DND-41 (cell line): ENCODE data around the gene MFAP1.

Source experiments
- ATAC-seq: fragments of 200-7000 bp; cut with Tn5 transposase; 3 replicates; pipeline ENCODE4 v1.9.1; 2021; ENCODE audit warnings: low read depth; ENCODE audit not compliant: insufficient read depth
- DNase-seq: peaks from one replicate; pipeline ENCODE4 v3.0.0-alpha.2; 2020
- H2AFZ ChIP-seq: 2 replicates; pipeline ENCODE4 v1.6.0; 2012; ENCODE audit warnings: low read depth, low read length
- H3K27ac ChIP-seq: 2 replicates; pipeline ENCODE4 v1.5.1; 2012; ENCODE audit warnings: low read length, inconsistent platforms
- H3K27me3 ChIP-seq: fragments of 200-600 bp; sonication (generic); 2 replicates; pipeline ENCODE4 v1.6.0; 2012; ENCODE audit warnings: low read length, mild to moderate bottlenecking, inconsistent platforms; ENCODE audit not compliant: insufficient read depth, poor library complexity
- H3K36me3 ChIP-seq: 2 replicates; pipeline ENCODE4 v1.5.1; 2012; ENCODE audit warnings: low read length, inconsistent platforms; ENCODE audit not compliant: insufficient read depth
- H3K4me1 ChIP-seq: 2 replicates; pipeline ENCODE4 v1.5.1; 2012; ENCODE audit warnings: mild to moderate bottlenecking, low read length; ENCODE audit not compliant: insufficient read depth
- H3K4me2 ChIP-seq: 2 replicates; pipeline ENCODE4 v1.6.0; 2012; ENCODE audit warnings: mild to moderate bottlenecking, moderate library complexity, low read length, inconsistent platforms; ENCODE audit not compliant: insufficient read depth
- H3K4me3 ChIP-seq, 2 experiments: fragments of 200-600 bp in 1 of 2; shearing (Covaris generic) in 1 of 2; 2 replicates each; pipeline ENCODE4 v1.5.1; 2012 to 2016; ENCODE audit warnings: inconsistent platforms in 2 of 2, low read length in 2 of 2, mild to moderate bottlenecking in 2 of 2, low read depth in 1 of 2, moderate library complexity in 1 of 2
- H3K79me2 ChIP-seq: 2 replicates; pipeline ENCODE4 v1.6.0; 2012; ENCODE audit warnings: low read length, inconsistent platforms; ENCODE audit not compliant: insufficient read depth
- H3K9ac ChIP-seq: 2 replicates; pipeline ENCODE4 v1.6.0; 2012; ENCODE audit warnings: low read depth, mild to moderate bottlenecking, inconsistent platforms, low read length, moderate library complexity
- H3K9me3 ChIP-seq: 2 replicates; pipeline ENCODE4 v1.5.1; 2012; ENCODE audit warnings: low read length, moderate library complexity, mild to moderate bottlenecking, inconsistent platforms; ENCODE audit not compliant: insufficient read depth, severe bottlenecking
- H4K20me1 ChIP-seq: 2 replicates; pipeline ENCODE4 v1.6.0; 2012; ENCODE audit warnings: low read length; ENCODE audit not compliant: insufficient read depth
- CTCF ChIP-seq: IDR thresholded peaks from 2 replicates; pipeline ENCODE4 v1.5.1; 2012; ENCODE audit warnings: borderline replicate concordance, low read length, moderate library complexity, mild to moderate bottlenecking; ENCODE audit not compliant: poor library complexity, severe bottlenecking; ENCODE audit errors: extremely low read depth
- EZH2 ChIP-seq: IDR thresholded peaks from 3 replicates; pipeline ENCODE4 v1.6.1; 2012; ENCODE audit warnings: borderline replicate concordance, low read depth, mild to moderate bottlenecking, moderate library complexity, low read length, inconsistent platforms; ENCODE audit not compliant: severe bottlenecking

MFAP1 gene

DNA sequence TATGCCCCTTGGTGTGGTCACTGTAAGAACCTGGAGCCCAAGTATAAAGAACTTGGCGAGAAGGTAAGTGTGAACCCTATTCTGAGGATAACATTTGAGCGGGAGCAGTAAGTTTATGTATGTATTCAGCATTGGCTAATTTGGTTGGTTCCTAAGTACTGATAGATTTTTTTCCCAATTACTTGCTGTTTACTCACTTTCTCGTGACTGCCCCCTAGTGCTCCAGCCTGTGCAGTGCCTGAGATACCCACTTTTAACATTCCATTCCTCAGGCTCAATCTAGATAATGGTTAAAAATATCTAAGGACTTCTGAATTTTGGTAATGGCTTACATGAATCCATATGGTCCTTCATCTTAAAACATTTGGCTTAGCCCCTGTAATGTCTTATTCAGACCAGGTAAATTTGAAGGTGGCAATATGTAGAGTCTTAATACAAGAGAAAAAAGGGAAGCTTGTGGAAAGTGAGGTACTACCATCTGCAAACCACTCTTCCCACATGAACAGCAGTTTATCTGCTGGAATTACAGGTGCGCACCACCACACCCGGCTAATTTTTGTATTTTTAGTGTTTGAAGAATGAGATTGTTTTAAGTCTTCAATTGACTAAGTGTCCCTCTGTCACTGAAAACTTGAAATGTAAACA, 54.8 kb downstream of the MFAP1 start:
- no peak overlapping the region for H3K4me3 ChIP-seq
- no peak overlapping the region for H2AFZ ChIP-seq
- DNase-seq (peak; percentile 62), ATAC-seq (peak; percentile 76)
- H3K27me3 ChIP-seq = no peaks in the 10 kb centered on the region
- no peak overlapping the region for H3K27ac ChIP-seq
- no peak overlapping the region for H3K4me2 ChIP-seq
- no peaks in the 10 kb centered on the region for H4K20me1 ChIP-seq
- H3K79me2 ChIP-seq = no peaks in the 10 kb centered on the region
- TF ChIP-seq EZH2 (no peak), CTCF (peak; percentile 79)
- no peak overlapping the region for H3K9ac ChIP-seq
- no peaks in the 10 kb centered on the region for H3K4me1 ChIP-seq
- H3K36me3 ChIP-seq = peaks cover 79% of the 10 kb centered on the region
- H3K9me3 ChIP-seq = no peaks in the 10 kb centered on the region

- ATAC-seq = no peak
- Histone ChIP-seq H3K27ac (no peak overlapping the region), H3K9ac (no peak overlapping the region), H3K4me3 (no peak overlapping the region), H3K27me3 (no peaks in the 10 kb centered on the region), H3K4me2 (no peak overlapping the region), H3K4me1 (no peaks in the 10 kb centered on the region), H2AFZ (no peak overlapping the region), H3K9me3 (no peaks in the 10 kb centered on the region), H3K79me2 (peaks cover 3% of the 10 kb centered on the region; the same call in 1 of the 2 replicates), H4K20me1 (no peaks in the 10 kb centered on the region; the same call in 1 of the 2 replicates), H3K36me3 (peaks cover 86% of the 10 kb centered on the region)
- TF ChIP-seq CTCF (no peak), EZH2 (no peak)
- no peak for DNase-seq
Measured at GRCh38 chr15:43763819-43764446, 60.6 kb downstream of the MFAP1 start.

DNA sequence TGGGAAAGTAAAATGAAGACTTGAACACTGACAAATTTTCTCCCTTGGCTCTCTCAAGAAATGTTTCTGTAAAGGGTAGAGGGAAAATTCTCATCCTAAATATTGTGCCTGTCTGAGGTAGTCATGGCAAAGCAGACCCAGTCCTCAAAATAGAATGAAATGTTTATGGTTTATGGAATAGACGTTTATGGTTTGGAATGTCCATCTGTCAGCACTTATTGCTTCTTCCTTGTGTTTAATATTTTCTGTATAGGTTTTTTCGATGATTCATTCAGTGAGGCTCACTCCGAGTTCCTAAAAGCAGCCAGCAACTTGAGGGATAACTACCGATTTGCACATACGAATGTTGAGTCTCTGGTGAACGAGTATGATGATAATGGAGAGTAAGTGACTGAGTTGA, 61.7 kb downstream of the MFAP1 start:
- Histone ChIP-seq H3K4me3 (no peak overlapping the region), H3K27me3 (no peaks in the 10 kb centered on the region), H3K4me2 (no peak overlapping the region), H3K36me3 (peaks cover 81% of the 10 kb centered on the region), H4K20me1 (no peaks in the 10 kb centered on the region; the same call in 1 of the 2 replicates), H3K27ac (no peak overlapping the region), H3K4me1 (no peaks in the 10 kb centered on the region), H2AFZ (no peak overlapping the region), H3K9me3 (no peaks in the 10 kb centered on the region), H3K9ac (no peak overlapping the region), H3K79me2 (peaks cover 3% of the 10 kb centered on the region; the same call in 1 of the 2 replicates)
- TF ChIP-seq CTCF (no peak), EZH2 (no peak)
- ATAC-seq (no peak), DNase-seq (no peak)
